Endothelial cell (in vitro differentiated cells): Measurements from ENCODE around the gene EHBP1. TPM values are rescaled to one million over a fixed set of nuclear protein-coding genes. Genes with fewer than 3 reads are reported as not detected.

Experiments
- DNase-seq: peaks from one replicate; pipeline ENCODE4 v3.0.0; 2021; ENCODE audit warnings: low spot score
- H3K27ac Mint-ChIP-seq: one replicate; pipeline ENCODE4 v1.8.0; 2021; ENCODE audit warnings: mixed read lengths, inconsistent platforms; ENCODE audit not compliant: unreplicated experiment
- H3K27me3 Mint-ChIP-seq: one replicate; pipeline ENCODE4 v1.8.0; 2021; ENCODE audit warnings: mild to moderate bottlenecking, moderate library complexity, mixed read lengths, inconsistent platforms; ENCODE audit not compliant: unreplicated experiment
- H3K36me3 Mint-ChIP-seq: one replicate; pipeline ENCODE4 v1.8.0; 2021; ENCODE audit warnings: mild to moderate bottlenecking, low read depth, mixed read lengths, inconsistent platforms; ENCODE audit not compliant: unreplicated experiment
- H3K4me1 Mint-ChIP-seq: one replicate; pipeline ENCODE4 v1.8.0; 2021; ENCODE audit warnings: mild to moderate bottlenecking, mixed read lengths, inconsistent platforms; ENCODE audit not compliant: unreplicated experiment
- H3K4me3 Mint-ChIP-seq: one replicate; pipeline ENCODE4 v1.8.0; 2021; ENCODE audit warnings: mild to moderate bottlenecking, mixed read lengths, inconsistent platforms; ENCODE audit not compliant: unreplicated experiment
- H3K9me3 Mint-ChIP-seq: one replicate; pipeline ENCODE4 v1.8.0; 2021; ENCODE audit warnings: mixed read lengths, inconsistent platforms; ENCODE audit not compliant: unreplicated experiment
- total RNA-seq: library from RNA; stranded (reverse); fragmentation: NEBNext Ultra II Directional; extraction: Animal tissue kit (Norgen Biotek cat#: 25700); gene quantifications from one replicate; pipeline ENCODE4 v1.2.1, GENCODE V29; 2021; ENCODE audit not compliant: unreplicated experiment
- TF ChIP-seq, protein P1 (sequence below): fragments of 200-600 bp; sonication (generic); IDR thresholded peaks from one replicate; pipeline ENCODE4 v1.5.0; 2021; ENCODE audit warnings: antibody characterized with exemption; ENCODE audit not compliant: unreplicated experiment

The EHBP1 gene
- total RNA-seq, 1 donor from 2014 or later, result 54.4 TPM

DNA sequence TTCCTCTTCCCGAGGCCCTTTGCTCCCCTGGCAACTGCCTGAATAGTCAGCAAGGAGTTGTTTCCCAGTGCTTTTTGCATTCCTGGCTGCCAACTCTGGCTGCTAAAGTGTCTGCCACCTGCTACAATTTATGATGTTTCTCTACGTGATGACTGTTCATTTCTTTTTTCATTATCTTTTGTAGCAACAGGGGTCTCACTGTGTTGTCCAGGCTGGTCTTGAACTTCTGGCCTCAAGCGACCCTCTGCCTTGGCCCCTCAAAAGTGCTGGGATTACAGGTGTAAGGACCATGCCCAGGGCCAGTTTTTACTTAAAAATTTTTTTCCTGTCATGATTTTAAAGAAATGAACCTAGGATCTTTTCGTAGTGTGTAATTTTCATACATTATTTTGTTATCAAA is 11.3 kb downstream of the EHBP1 start:
- Mint-ChIP-seq H3K9me3 (no peaks in the 10 kb centered on the region), H3K27ac (no peak overlapping the region), H3K27me3 (no peaks in the 10 kb centered on the region), H3K4me1 (no peaks in the 10 kb centered on the region), H3K4me3 (no peak overlapping the region), H3K36me3 (no peaks in the 10 kb centered on the region)
- TF ChIP-seq, protein P1, sequence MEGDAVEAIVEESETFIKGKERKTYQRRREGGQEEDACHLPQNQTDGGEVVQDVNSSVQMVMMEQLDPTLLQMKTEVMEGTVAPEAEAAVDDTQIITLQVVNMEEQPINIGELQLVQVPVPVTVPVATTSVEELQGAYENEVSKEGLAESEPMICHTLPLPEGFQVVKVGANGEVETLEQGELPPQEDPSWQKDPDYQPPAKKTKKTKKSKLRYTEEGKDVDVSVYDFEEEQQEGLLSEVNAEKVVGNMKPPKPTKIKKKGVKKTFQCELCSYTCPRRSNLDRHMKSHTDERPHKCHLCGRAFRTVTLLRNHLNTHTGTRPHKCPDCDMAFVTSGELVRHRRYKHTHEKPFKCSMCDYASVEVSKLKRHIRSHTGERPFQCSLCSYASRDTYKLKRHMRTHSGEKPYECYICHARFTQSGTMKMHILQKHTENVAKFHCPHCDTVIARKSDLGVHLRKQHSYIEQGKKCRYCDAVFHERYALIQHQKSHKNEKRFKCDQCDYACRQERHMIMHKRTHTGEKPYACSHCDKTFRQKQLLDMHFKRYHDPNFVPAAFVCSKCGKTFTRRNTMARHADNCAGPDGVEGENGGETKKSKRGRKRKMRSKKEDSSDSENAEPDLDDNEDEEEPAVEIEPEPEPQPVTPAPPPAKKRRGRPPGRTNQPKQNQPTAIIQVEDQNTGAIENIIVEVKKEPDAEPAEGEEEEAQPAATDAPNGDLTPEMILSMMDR, result no peak
- no peak for DNase-seq

- Mint-ChIP-seq H3K27me3 (no peaks in the 10 kb centered on the region), H3K36me3 (peaks cover under 1% of the 10 kb centered on the region), H3K4me1 (no peaks in the 10 kb centered on the region), H3K27ac (no peak overlapping the region), H3K4me3 (no peak overlapping the region), H3K9me3 (no peaks in the 10 kb centered on the region)
- no peak for DNase-seq
- TF ChIP-seq, protein P1, result no peak
Measured at GRCh38 chr2:62717503-62718081, 12.1 kb downstream of the EHBP1 start.

DNA sequence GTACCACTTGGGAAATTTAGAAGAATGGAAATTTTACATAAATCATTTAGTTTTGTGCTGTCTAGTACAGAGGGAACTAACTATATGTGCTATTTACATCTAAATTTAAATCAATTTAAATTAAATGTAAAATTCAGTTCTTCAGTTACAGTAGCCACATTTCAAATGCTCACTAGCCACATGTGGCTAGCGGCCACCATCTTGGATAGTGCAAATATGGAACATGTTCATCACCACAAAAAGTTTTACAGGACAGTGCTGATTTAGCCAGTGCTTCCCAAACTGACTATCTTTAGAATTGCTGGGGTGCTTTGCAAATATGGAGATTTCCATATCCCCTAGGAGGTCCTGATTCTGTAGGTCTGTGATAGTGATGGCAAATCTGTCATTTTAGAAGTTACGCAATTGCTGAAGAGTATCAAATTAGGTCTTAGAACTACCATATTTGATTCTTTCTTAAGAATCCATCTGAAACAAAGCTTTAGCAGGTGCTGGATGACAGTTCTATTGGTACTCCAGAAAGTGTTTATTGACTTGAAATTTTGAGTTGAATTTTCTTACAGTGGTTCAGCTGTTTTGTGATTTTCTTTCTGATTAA is 12.8 kb downstream of the EHBP1 start:
- Mint-ChIP-seq H3K4me1 (peaks cover 3% of the 10 kb centered on the region), H3K27me3 (no peaks in the 10 kb centered on the region), H3K4me3 (no peak overlapping the region), H3K9me3 (no peaks in the 10 kb centered on the region), H3K27ac (no peak overlapping the region), H3K36me3 (peaks cover 3% of the 10 kb centered on the region)
- TF ChIP-seq, protein P1, result no peak
- DNase-seq, result no peak

DNA sequence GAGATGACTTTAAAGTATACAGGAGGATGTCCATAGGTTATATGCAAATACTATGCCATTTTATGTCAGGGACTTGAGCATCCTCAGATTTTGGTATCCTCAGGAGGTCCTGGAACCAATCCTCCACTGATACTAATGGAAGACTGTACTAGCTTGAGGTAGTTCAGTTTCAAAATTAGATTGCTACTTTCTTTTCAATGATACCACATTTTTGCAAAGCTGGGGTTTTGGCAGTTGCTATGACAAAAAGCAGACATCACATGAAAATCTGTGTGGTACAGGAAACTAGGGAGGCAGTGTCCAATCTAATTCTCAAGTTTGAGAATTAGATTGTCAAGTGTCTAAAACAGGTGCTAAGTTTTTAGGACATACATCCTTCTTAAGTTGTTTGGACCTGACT is 14.2 kb downstream of the EHBP1 start:
- TF ChIP-seq, protein P1, result no peak
- Mint-ChIP-seq H3K27ac (no peak overlapping the region), H3K4me1 (peaks cover 15% of the 10 kb centered on the region), H3K4me3 (no peak overlapping the region), H3K27me3 (no peaks in the 10 kb centered on the region), H3K36me3 (peaks cover 3% of the 10 kb centered on the region), H3K9me3 (no peaks in the 10 kb centered on the region)
- DNase-seq, result no peak

GRCh38 chr2:62722679-62723078 is 17.2 kb downstream of the EHBP1 start:
- Mint-ChIP-seq H3K4me3 (peak overlapping the region; percentile 7), H3K27ac (no peak overlapping the region), H3K27me3 (no peaks in the 10 kb centered on the region), H3K36me3 (peaks cover 3% of the 10 kb centered on the region), H3K9me3 (no peaks in the 10 kb centered on the region), H3K4me1 (peaks cover 26% of the 10 kb centered on the region)
- TF ChIP-seq, protein P1, result no peak
- DNase-seq, result no peak
